ENCODE results near the gene NOTCH3.

DNA sequence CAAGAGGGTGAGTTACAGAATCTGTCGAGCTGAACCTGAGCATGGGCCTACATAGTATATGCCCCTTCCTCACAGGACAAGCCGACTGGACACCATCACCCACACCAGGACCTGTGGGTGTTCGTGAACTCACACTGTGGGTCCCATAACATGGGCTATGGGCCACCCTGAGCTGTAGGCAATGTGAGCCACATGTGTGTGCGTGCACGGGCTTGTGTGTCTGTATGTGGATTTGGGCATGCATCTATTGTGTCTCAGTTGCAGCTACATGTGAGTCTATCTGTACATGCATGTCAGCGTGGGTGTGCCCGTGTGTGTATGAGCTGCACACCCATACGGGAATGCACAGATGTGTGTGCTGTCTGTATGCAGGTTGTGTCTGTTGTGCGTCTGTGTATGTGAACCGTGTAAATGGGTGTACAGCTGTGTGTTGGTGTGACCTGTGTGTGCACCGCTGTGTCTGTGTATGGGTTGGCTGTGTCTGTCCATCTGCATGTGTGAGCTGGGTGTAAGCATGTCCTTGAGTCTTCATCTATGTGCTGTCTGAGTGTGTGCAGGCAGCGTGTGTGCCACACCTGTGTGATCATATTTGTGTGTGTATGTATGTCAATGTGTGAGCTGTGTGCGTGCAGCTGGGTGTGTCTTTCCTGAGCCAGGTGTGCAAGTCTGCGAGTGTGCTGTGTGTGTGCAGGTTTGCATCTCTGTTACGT, 1.7 kb downstream of the NOTCH3 start:
- TF ChIP-seq, protein P1, sequence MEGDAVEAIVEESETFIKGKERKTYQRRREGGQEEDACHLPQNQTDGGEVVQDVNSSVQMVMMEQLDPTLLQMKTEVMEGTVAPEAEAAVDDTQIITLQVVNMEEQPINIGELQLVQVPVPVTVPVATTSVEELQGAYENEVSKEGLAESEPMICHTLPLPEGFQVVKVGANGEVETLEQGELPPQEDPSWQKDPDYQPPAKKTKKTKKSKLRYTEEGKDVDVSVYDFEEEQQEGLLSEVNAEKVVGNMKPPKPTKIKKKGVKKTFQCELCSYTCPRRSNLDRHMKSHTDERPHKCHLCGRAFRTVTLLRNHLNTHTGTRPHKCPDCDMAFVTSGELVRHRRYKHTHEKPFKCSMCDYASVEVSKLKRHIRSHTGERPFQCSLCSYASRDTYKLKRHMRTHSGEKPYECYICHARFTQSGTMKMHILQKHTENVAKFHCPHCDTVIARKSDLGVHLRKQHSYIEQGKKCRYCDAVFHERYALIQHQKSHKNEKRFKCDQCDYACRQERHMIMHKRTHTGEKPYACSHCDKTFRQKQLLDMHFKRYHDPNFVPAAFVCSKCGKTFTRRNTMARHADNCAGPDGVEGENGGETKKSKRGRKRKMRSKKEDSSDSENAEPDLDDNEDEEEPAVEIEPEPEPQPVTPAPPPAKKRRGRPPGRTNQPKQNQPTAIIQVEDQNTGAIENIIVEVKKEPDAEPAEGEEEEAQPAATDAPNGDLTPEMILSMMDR (conservative IDR thresholded peaks at IDR 0.05 in 1 of 2, IDR thresholded peaks at IDR 0.05 in 1 of 2; ENCODE audit: low read depth in 1 of 2, low read length in 2 of 2): no peak
- TF ChIP-seq EZH2 (IDR thresholded peaks at IDR 0.05; ENCODE audit: low read length, missing control alignments): peak; percentile 68
